Heart right ventricle (tissue), 16 donors: Measurements from ENCODE around the gene VPS25. TPM values are rescaled to one million over a fixed set of nuclear protein-coding genes. Genes with fewer than 3 reads are reported as not detected.

ENCODE experiments used
- ATAC-seq, 8 donors: fragments of 200-7000 bp; cut with Tn5 transposase; one replicate each; pipeline ENCODE4 v1.9.1; 2020; ENCODE audit warnings: mild to moderate bottlenecking in 8 of 8, moderate library complexity in 8 of 8, moderate number of reproducible peaks in 1 of 8
- DNase-seq, 2 donors: peaks; one replicate each; pipeline ENCODE4 v3.0.0-alpha.2; 2020
- H3K27ac ChIP-seq, 10 donors: fragments of 200-600 bp; sonication (generic) in 2 of 10; one replicate each; pipeline versions ENCODE4 v1.5.0 to v1.8.0; 2020 to 2022; ENCODE audit warnings: mild to moderate bottlenecking in 3 of 10
- H3K27me3 ChIP-seq, 7 donors: fragments of 200-600 bp; one replicate each; pipeline ENCODE4 v1.8.0; 2021 to 2022; ENCODE audit warnings: mild to moderate bottlenecking in 2 of 7
- H3K36me3 ChIP-seq, 9 donors: fragments of 200-600 bp; sonication (generic) in 1 of 9; one replicate each; pipeline versions ENCODE4 v1.5.0 to v1.8.0; 2020 to 2022; ENCODE audit warnings: mild to moderate bottlenecking in 2 of 9
- H3K4me1 ChIP-seq, 9 donors: fragments of 200-600 bp; sonication (generic) in 1 of 9; one replicate each; pipeline versions ENCODE4 v1.5.0 to v1.8.0; 2020 to 2022; ENCODE audit warnings: mild to moderate bottlenecking in 4 of 9
- H3K4me3 ChIP-seq, 10 donors: fragments of 200-600 bp; sonication (generic) in 2 of 10; one replicate each; pipeline versions ENCODE4 v1.5.0 to v1.8.0; 2020 to 2022; ENCODE audit warnings: mild to moderate bottlenecking in 7 of 10, moderate library complexity in 2 of 10
- H3K9me3 ChIP-seq, 11 donors: fragments of 200-600 bp in 10 of 11; sonication (generic) in 2 of 11; one replicate each; pipeline versions ENCODE4 v1.5.0 to v1.8.0; 2013 to 2022; ENCODE audit warnings: mild to moderate bottlenecking in 2 of 11, control low read depth in 1 of 11, moderate library complexity in 1 of 11
- CTCF ChIP-seq, 9 donors: fragments of 200-600 bp; sonication (generic) in 2 of 9; IDR thresholded peaks; one replicate each; pipeline versions ENCODE4 v1.5.0 to v1.8.0; 2021 to 2022; ENCODE audit warnings: antibody characterized with exemption in 9 of 9, mild to moderate bottlenecking in 5 of 9, moderate library complexity in 1 of 9
- WGBS, 2 donors: extraction: QIAGEN DNeasy Blood & Tissue Kit; methylation state at CpG; one replicate each; pipeline ENCODE4 v1.1.7; 2013; ENCODE audit warnings: inconsistent platforms in 1 of 2; 5-methylcytosine and 5-hydroxymethylcytosine counted together
- intact Hi-C, 10 donors: fragments of 100-400 bp; cut with DNase I; formaldehyde crosslinking; loops; one replicate each; pipeline versions ENCODE4 v1.11.1 to v1.14.2; 2022
- polyA plus RNA-seq, 2 donors: library from polyadenylated mRNA; stranded (reverse); fragments of 200-250 nt; gene quantifications; one replicate each; pipeline ENCODE4 v1.2.3, GENCODE V29; 2013
- total RNA-seq, 10 donors: library from RNA; stranded (reverse); fragmentation: NEBNext Ultra II Directional in 3 of 10; extraction: Animal tissue kit (Norgen Biotek cat#: 25700) in 3 of 10; gene quantifications; one replicate each; pipeline versions ENCODE4 v1.2.1 to v1.2.4, GENCODE V29; 2021 to 2023
- donor health status: Arrhythmogenic right ventricular cardiomyopathy.
- donor health status: ischemic (EF 13 %, LVEDD 7.1; RV severe dilation, severe dysfunction).
- donor health status: healthy with polysubstance abuse.
- donor health status: DM: no; HTN: yes; CAD: no.
- donor health status: DM: no; HTN: no; CAD: no.
- donor health status: ischemic (EF 25% LVEDD 6.9; RV normal size, moderate dysfunction).
- donor health status: ischemic (EF 25% LVEDD 5.7; RV mildly dilated, moderate dysfunction).
- donor health status: healthy.
- donor health status: DM: yes; HTN: yes; CAD: no.
- donor health status: Ischemic cardiomyopathy.
- donor health status: ischemic (EF 35%, LVEDD 5.7; RV mildly dilated, moderate dysfunction).
- donor health status: nonischemic (EF 11% LVEDD 7.7; RV severe dilation, severe dysfunction).
- donor health status: DM: yes; HTN: yes; CAD: no.
- donor health status: PGD.
- donor health status: ischemic (EF 29% LVEDD 5.4; RV normal size, mild dysfunction).
- donor health status: nonischemic (EF 23%, LVEDD 6.1; RV moderate dilation, normal function).

The VPS25 gene
- total and polyA plus RNA-seq, 12 donors, result 28.0 to 80.9 (median 37.3) TPM

GRCh38 chr17:42743595-42744282 is 29.5 kb upstream of the VPS25 start:
- peak in 2 of 9 donors; percentile 20 to 33 for TF ChIP-seq CTCF (IDR thresholded peaks at IDR 0.05)
- peaks cover 5 to 43% (median 36%) of the 10 kb centered on the region in 9 donors for H3K4me1 ChIP-seq
- peaks cover 0 to 6% (median 0%) of the 10 kb centered on the region in 7 donors for H3K27me3 ChIP-seq
- H3K9me3 ChIP-seq, result no peaks in the 10 kb centered on the region
- H3K4me3 ChIP-seq, result peak overlapping the region; percentile 56 to 90 (median 78)
- peak overlapping the region; percentile 74 to 97 (median 94) for H3K27ac ChIP-seq
- intact Hi-C loops, result loop anchor here in 2 of 10 donors (1.0 to 2.0 kb wide), 2 partner anchors 17 to 20 kb away; partner anchors contain the start of gene RAMP2 (in 1 of the 2)
- peak in 2 of 8 donors; percentile 15 to 19 for ATAC-seq
- DNase-seq, result no peak
- WGBS, 2 donors, result 35 to 41% methylated on average over 10 of the region's 10 CpGs
- H3K36me3 ChIP-seq, result peaks cover 0 to 16% (median 0%) of the 10 kb centered on the region in 9 donors

GRCh38 chr17:42744283-42744805 is 28.9 kb upstream of the VPS25 start:
- H3K4me1 ChIP-seq, result peaks cover 11 to 49% (median 42%) of the 10 kb centered on the region in 9 donors
- 0 to 1% methylated on average over 30 to 32 of the region's 32 CpGs for WGBS, 2 donors
- ATAC-seq (peak; percentile 87 to 94 (median 90)), DNase-seq (peak; percentile 83 to 86)
- H3K9me3 ChIP-seq, result no peaks in the 10 kb centered on the region
- TF ChIP-seq CTCF (IDR thresholded peaks at IDR 0.05), result peak in 1 of 9 donors; percentile 19
- H3K27ac ChIP-seq, result peak overlapping the region; percentile 74 to 97 (median 94)
- intact Hi-C loops, result loop anchor here in 2 of 10 donors (1.0 to 2.0 kb wide), 2 partner anchors 16 to 19 kb away; partner anchors contain the start of gene RAMP2 (in 1 of the 2)
- H3K36me3 ChIP-seq, result peaks cover 0 to 16% (median 0%) of the 10 kb centered on the region in 9 donors
- H3K4me3 ChIP-seq, result peak overlapping the region; percentile 56 to 90 (median 78)
- peaks cover 0 to 6% (median 0%) of the 10 kb centered on the region in 7 donors for H3K27me3 ChIP-seq

GRCh38 chr17:42744806-42745617 is 28.2 kb upstream of the VPS25 start, which contains the start of gene EZH1:
EZH1 (minus strand) TSS chr17:42745040; CDS start chr17:42728941, 16,099 bp downstream.
- H3K4me1 ChIP-seq, result peaks cover 13 to 56% (median 48%) of the 10 kb centered on the region in 9 donors
- peak; percentile 94 to 98 (median 98) for ATAC-seq
- 4% methylated on average over 47 to 50 of the region's 50 CpGs for WGBS, 2 donors
- intact Hi-C loops, result loop anchor here in 2 of 10 donors (1.0 to 2.0 kb wide), 2 partner anchors 16 to 18 kb away; partner anchors contain the start of gene RAMP2 (in 1 of the 2)
- peak within 1 kb of the TSS; percentile 56 to 90 (median 78) for H3K4me3 ChIP-seq
- no peaks in the 10 kb centered on the region for H3K9me3 ChIP-seq
- DNase-seq, result peak; percentile 89 to 94
- TF ChIP-seq CTCF (IDR thresholded peaks at IDR 0.05), result no peak
- peak within 1 kb of the TSS; percentile 74 to 97 (median 94) for H3K27ac ChIP-seq
- H3K36me3 ChIP-seq, result peaks cover 0 to 16% (median 0%) of the 10 kb centered on the region in 9 donors
- peaks cover 0 to 6% (median 0%) of the 10 kb centered on the region in 7 donors for H3K27me3 ChIP-seq
